ENCODE measurements around the gene CNGA2.

GRCh38 chrX:151763711-151764110, 29.2 kb downstream of the CNGA2 start:
- TF ChIP-seq MAZ (CRISPR knock-in tag; conservative IDR thresholded peaks at IDR 0.05 in 1 of 2, IDR thresholded peaks at IDR 0.05 in 1 of 2) (no peak), HDAC6 (IDR thresholded peaks at IDR 0.05; ENCODE audit: low read depth, low read length) (no peak), ZFP36 (IDR thresholded peaks at IDR 0.05; ENCODE audit: low read depth, low read length, partially characterized antibody) (no peak), EP300 (IDR thresholded peaks at IDR 0.05; ENCODE audit: low read length) (no peak), TCF7L2 (IDR thresholded peaks at IDR 0.05; ENCODE audit: low read depth, low read length) (no peak), ZNF146 (CRISPR knock-in tag; IDR thresholded peaks at IDR 0.05; ENCODE audit: unreplicated experiment) (no peak), BACH1 (tag; IDR thresholded peaks at IDR 0.05) (no peak), HDAC3 (IDR thresholded peaks at IDR 0.05; ENCODE audit: borderline replicate concordance, partially characterized antibody) (no peak), ZKSCAN8 (CRISPR knock-in tag; IDR thresholded peaks at IDR 0.05) (no peak), ZNF12 (CRISPR knock-in tag; IDR thresholded peaks at IDR 0.05) (no peak), SPI1 (IDR thresholded peaks at IDR 0.05; ENCODE audit: borderline replicate concordance, low read depth, low read length) (no peak), GMEB1 (CRISPR knock-in tag; IDR thresholded peaks at IDR 0.05) (no peak), ZNF224 (CRISPR knock-in tag; IDR thresholded peaks at IDR 0.05) (no peak)

All from K562 (cell line).